ENCODE data around the gene GPC4. TPM values are rescaled to one million over a fixed set of nuclear protein-coding genes. Genes with fewer than 3 reads are reported as not detected.

GPC4 gene
- total and polyA plus RNA-seq, 9 of the 15 experiments (the other 6 are each of a cell fraction or from before 2014, with no cell fraction given) = 0.11 TPM; not detected in 8

- H3K9me3 ChIP-seq (replicated peaks; ENCODE audit: control insufficient read depth, insufficient read depth, low read depth, low read length) = no peaks in the 10 kb centered on the region
- FAIRE-seq (no peak), DNase-seq (ENCODE audit: extremely low read depth in 1 of 4, low spot score in 3 of 4) (no peak), ATAC-seq (no peak)
- H3K36me3 ChIP-seq (ENCODE audit: control insufficient read depth, insufficient read depth, low read length) = no peaks in the 10 kb centered on the region
- H2AFZ ChIP-seq (ENCODE audit: low read depth, low read length) = no peak overlapping the region
- WGBS (ENCODE audit: insufficient coverage, low coverage, missing lambda C conversion rate) = 0% methylated on average over 2 of the region's 2 CpGs
- POLR2A ChIA-PET = no interaction called here
- no peaks in the 10 kb centered on the region for H3K27me3 ChIP-seq (ENCODE audit: control insufficient read depth in 2 of 2, insufficient read depth in 2 of 2, low read length in 2 of 2)
- no peaks in the 10 kb centered on the region for H4K20me1 ChIP-seq (replicated peaks; ENCODE audit: control insufficient read depth, insufficient read depth, low read length)
- no peak overlapping the region for H3K27ac ChIP-seq (ENCODE audit: extremely low read depth, low read depth, low read length)
- H3K79me2 ChIP-seq (ENCODE audit: control insufficient read depth, insufficient read depth, low read length) = no peaks in the 10 kb centered on the region
- no peak overlapping the region for H3K4me2 ChIP-seq (ENCODE audit: insufficient read depth, low read length)
- BruUV-seq (replicated peaks) = no TSS peak
- no peaks in the 10 kb centered on the region for H3K9me1 ChIP-seq (ENCODE audit: control insufficient read depth, insufficient read depth, low read length)
- H3K4me1 ChIP-seq (replicated peaks in 1 of 2; ENCODE audit: control insufficient read depth in 2 of 2, insufficient read depth in 2 of 2, low read length in 2 of 2) = no peaks in the 10 kb centered on the region
- CTCF ChIA-PET (ENCODE audit: low intra/inter-chr PET ratio) = no interaction called here
- no peak overlapping the region for H3K4me3 ChIP-seq
- intact Hi-C loops (cut with micrococcal nuclease) = no loop called here
- no peak overlapping the region for H3K9ac ChIP-seq (ENCODE audit: insufficient read depth in 1 of 2, low read depth in 2 of 2, low read length in 2 of 2)
- in situ Hi-C loops (cut with MboI) = no loop called here
- TF ChIP-seq ZNF347 (CRISPR knock-in tag; IDR thresholded peaks at IDR 0.05; ENCODE audit: low read depth) = no peak
- no peak for TF ChIP-seq CHAMP1 (IDR thresholded peaks at IDR 0.05)
- no peak for TF ChIP-seq ZC3H4 (CRISPR knock-in tag; IDR thresholded peaks at IDR 0.05; ENCODE audit: borderline replicate concordance)
- no peak for TF ChIP-seq RBM22 (IDR thresholded peaks at IDR 0.05; ENCODE audit: low read depth, low read length, poor library complexity, severe bottlenecking)
- no peak for TF ChIP-seq ZNF561 (CRISPR knock-in tag; conservative IDR thresholded peaks at IDR 0.05)
- no peak for TF ChIP-seq IRF1 (CRISPR knock-in tag; IDR thresholded peaks at IDR 0.05; ENCODE audit: borderline replicate concordance)
- no peak for TF ChIP-seq FOXK2 (conservative IDR thresholded peaks at IDR 0.05 in 1 of 2, IDR thresholded peaks at IDR 0.05 in 1 of 2; ENCODE audit: low read depth in 2 of 2)
- TF ChIP-seq REST (IDR thresholded peaks at IDR 0.05; ENCODE audit: borderline replicate concordance) = no peak
- TF ChIP-seq REST (CRISPR knock-in tag; IDR thresholded peaks at IDR 0.05; ENCODE audit: low read depth) = no peak
- no peak for TF ChIP-seq ZKSCAN1 (IDR thresholded peaks at IDR 0.05; ENCODE audit: low read depth, low read length)
- no peak for TF ChIP-seq EZH2 (IDR thresholded peaks at IDR 0.05; ENCODE audit: borderline replicate concordance, low read depth, low read length)
- TF ChIP-seq NFIC (IDR thresholded peaks at IDR 0.05) = no peak
- TF ChIP-seq PHF8 (IDR thresholded peaks at IDR 0.05; ENCODE audit: borderline replicate concordance, low read length) = no peak
Measured at GRCh38 chrX:133339566-133339965, 75.7 kb downstream of the GPC4 start.

Data from K562 (cell line).